Nephron (organoid): ENCODE results near the gene PAX7.

Experiments
- H3K27ac Mint-ChIP-seq, 3 experiments: 2 replicates each; pipeline ENCODE4 v1.8.0; 2020; ENCODE audit warnings: mixed read lengths in 3 of 3, mild to moderate bottlenecking in 2 of 3, moderate library complexity in 1 of 3
- H3K27me3 Mint-ChIP-seq: 2 replicates; pipeline ENCODE4 v1.8.0; 2021; ENCODE audit warnings: low read depth, mild to moderate bottlenecking, moderate library complexity, mixed read lengths
- H3K36me3 Mint-ChIP-seq: 2 replicates; pipeline ENCODE4 v1.8.0; 2020; ENCODE audit warnings: low read depth, mixed read lengths
- H3K4me1 Mint-ChIP-seq: 2 replicates; pipeline ENCODE4 v1.8.0; 2020; ENCODE audit warnings: mixed read lengths
- H3K4me3 Mint-ChIP-seq, 3 experiments: 2 replicates each; pipeline ENCODE4 v1.8.0; 2020; ENCODE audit warnings: mild to moderate bottlenecking in 3 of 3, mixed read lengths in 3 of 3, moderate library complexity in 2 of 3
- H3K9me3 Mint-ChIP-seq: 2 replicates; pipeline ENCODE4 v1.8.0; 2020; ENCODE audit warnings: mixed read lengths
- CTCF ChIP-seq, 3 experiments: fragments of 200-600 bp; sonication (generic); IDR thresholded peaks; one replicate each; pipeline ENCODE4 v1.5.0; 2021; ENCODE audit warnings: antibody characterized with exemption in 3 of 3; ENCODE audit not compliant: unreplicated experiment in 3 of 3

PAX7 gene

GRCh38 chr1:18612073-18612472 lies 18.6 kb upstream of the PAX7 start:
- H3K4me3 Mint-ChIP-seq = no peak overlapping the region
- H3K36me3 Mint-ChIP-seq = no peaks in the 10 kb centered on the region
- peaks cover 6% of the 10 kb centered on the region for H3K4me1 Mint-ChIP-seq
- no peak for TF ChIP-seq CTCF (IDR thresholded peaks at IDR 0.05; ENCODE audit: unreplicated experiment in 3 of 3)
- H3K9me3 Mint-ChIP-seq = no peaks in the 10 kb centered on the region
- H3K27me3 Mint-ChIP-seq = peaks cover 84% of the 10 kb centered on the region
- H3K27ac Mint-ChIP-seq = no peak overlapping the region

- TF ChIP-seq CTCF (IDR thresholded peaks at IDR 0.05; ENCODE audit: unreplicated experiment in 3 of 3) = no peak
- no peaks in the 10 kb centered on the region for H3K36me3 Mint-ChIP-seq
- H3K4me3 Mint-ChIP-seq = no peak overlapping the region
- no peaks in the 10 kb centered on the region for H3K9me3 Mint-ChIP-seq
- H3K4me1 Mint-ChIP-seq = peaks cover 6% of the 10 kb centered on the region
- H3K27me3 Mint-ChIP-seq = peaks cover 86% of the 10 kb centered on the region
- H3K27ac Mint-ChIP-seq = no peak overlapping the region
Observed at GRCh38 chr1:18614069-18614735, 16.4 kb upstream of the PAX7 start.

- Mint-ChIP-seq H3K27ac (no peak overlapping the region), H3K9me3 (no peaks in the 10 kb centered on the region), H3K4me3 (no peak overlapping the region), H3K36me3 (no peaks in the 10 kb centered on the region), H3K4me1 (no peaks in the 10 kb centered on the region), H3K27me3 (peaks cover 96% of the 10 kb centered on the region)
- TF ChIP-seq CTCF (IDR thresholded peaks at IDR 0.05; ENCODE audit: unreplicated experiment in 3 of 3) = no peak
Observed at GRCh38 chr1:18618546-18619466, 11.8 kb upstream of the PAX7 start.

GRCh38 chr1:18619467-18619835 lies 11.2 kb upstream of the PAX7 start:
- H3K27ac Mint-ChIP-seq = no peak overlapping the region
- H3K4me3 Mint-ChIP-seq = no peak overlapping the region
- H3K4me1 Mint-ChIP-seq = no peaks in the 10 kb centered on the region
- no peaks in the 10 kb centered on the region for H3K36me3 Mint-ChIP-seq
- TF ChIP-seq CTCF (IDR thresholded peaks at IDR 0.05; ENCODE audit: unreplicated experiment in 3 of 3) = no peak
- no peaks in the 10 kb centered on the region for H3K9me3 Mint-ChIP-seq
- H3K27me3 Mint-ChIP-seq = peaks cover 96% of the 10 kb centered on the region

- Mint-ChIP-seq H3K4me3 (peak overlapping the region in 2 of 3 experiments; percentile 4 to 45), H3K9me3 (no peaks in the 10 kb centered on the region), H3K4me1 (peaks cover 26% of the 10 kb centered on the region), H3K27me3 (peaks cover 100% of the 10 kb centered on the region), H3K36me3 (no peaks in the 10 kb centered on the region), H3K27ac (no peak overlapping the region)
- TF ChIP-seq CTCF (IDR thresholded peaks at IDR 0.05; ENCODE audit: unreplicated experiment in 3 of 3) = no peak
Observed at GRCh38 chr1:18628511-18628910, 2.1 kb upstream of the PAX7 start.
